Activated effector memory CD4-positive, alpha-beta T cell treated with anti-CD3 and anti-CD28 coated beads, Interleukin-2, amount 50 U/mL, for 16 hours (primary cell): Measurements from ENCODE around the gene WDR1.

Source experiments
- DNase-seq: peaks from one replicate; pipeline ENCODE4 v3.0.0-alpha.2; 2020

WDR1 gene

DNA sequence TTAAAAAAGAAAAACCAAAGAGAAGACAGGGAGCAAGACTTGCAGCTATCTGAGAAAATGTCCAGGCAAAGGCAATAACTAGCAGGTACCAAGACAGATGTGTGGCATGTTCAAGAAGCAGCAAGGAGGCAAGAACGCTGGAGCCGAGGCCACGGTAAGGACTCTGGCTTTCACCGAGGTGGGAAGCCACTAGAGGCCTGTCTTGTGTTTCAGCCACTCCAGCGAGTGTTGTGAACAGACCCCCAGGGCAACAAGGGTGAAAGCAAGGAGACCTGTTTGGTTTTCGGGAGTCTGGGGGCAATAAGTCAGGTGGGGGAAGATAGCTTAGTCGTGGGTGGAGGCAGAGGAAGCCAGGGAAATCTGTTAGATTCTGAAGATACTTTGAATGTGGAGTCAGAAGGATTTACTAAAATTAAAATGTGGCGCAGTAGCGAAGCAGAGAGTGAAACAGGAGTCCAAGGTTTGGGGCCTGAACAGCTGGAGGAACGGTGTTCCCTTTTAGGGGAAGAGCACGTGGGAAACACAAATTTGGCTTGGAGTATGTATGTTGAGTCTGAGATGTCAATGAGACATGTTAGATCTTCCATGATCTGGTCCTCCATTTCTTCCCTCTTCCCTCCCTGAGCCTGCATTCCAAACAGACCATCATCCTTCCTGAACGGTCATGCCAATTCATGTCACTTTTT lies 3.1 kb downstream of the WDR1 start:
- no peak for DNase-seq

GRCh38 chr4:10112658-10113284 lies 3.8 kb downstream of the WDR1 start:
- no peak for DNase-seq

- no peak for DNase-seq
Measured at GRCh38 chr4:10111067-10111801, 5.4 kb downstream of the WDR1 start.

GRCh38 chr4:10109995-10110670 lies 6.5 kb downstream of the WDR1 start:
- no peak for DNase-seq

DNA sequence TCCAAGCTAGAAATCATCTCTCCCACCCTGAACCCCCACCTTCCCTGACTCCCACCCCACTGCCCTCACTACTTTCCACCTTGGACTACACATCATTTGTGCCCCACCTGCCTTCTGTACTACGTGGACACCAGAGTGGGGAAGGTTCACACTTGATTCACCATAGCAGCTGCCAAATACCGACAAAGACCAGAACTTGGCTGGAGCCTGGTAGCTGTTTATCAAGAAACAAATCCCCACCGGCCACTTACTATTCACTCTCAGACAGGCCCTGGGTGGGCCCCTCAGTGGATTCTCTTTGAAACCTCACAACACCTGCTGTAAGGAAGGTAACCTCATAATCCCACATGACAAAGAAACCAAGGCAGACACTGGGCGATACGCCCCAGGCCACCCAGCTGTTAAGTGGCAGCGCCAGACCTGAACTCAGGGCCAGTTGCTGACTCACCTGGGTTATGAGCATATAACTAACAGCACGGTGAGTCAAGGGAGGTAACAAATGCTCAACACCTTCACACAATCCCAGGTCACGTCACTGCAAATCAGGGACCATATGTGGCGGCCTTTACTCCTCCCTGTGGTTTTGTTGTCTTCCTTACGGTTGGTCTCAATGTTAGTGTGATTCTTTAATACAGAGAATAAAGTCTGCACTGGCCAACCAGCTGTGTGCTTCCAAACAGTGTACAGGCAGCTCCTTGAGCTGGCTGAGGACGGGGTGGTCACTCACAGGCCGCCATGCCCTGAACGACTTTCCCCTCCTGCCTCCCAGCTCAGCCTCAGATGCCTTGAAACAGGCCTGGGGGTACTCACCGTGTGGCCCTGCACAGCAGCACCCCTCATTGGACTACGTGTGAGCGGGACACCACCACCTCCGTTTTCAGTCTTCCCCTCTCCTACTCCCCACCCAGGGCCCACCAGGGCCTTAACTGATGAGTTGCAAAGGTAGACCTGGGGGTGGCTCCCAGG lies 7.5 kb downstream of the WDR1 start:
- DNase-seq, result peak; percentile 80

DNA sequence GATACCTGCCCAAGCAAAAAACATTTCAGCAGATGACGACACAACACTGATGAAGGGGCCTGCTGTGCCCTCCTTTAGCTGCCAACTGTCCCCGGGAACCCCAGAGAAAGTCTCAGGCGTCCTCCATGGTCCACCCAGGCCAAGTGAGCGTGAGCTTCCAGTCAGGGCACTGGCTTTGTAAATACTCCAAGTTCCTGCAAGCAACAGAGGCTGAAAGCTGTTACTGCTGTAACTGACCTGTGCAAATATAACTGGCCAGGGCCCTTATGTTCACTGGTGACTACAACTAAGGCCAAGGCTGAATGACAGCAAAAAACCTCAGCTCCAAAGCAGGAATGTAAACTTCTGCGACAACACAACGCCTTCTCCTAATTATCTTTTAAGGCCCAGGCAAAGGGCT lies 8.2 kb downstream of the WDR1 start:
- no peak for DNase-seq

DNA sequence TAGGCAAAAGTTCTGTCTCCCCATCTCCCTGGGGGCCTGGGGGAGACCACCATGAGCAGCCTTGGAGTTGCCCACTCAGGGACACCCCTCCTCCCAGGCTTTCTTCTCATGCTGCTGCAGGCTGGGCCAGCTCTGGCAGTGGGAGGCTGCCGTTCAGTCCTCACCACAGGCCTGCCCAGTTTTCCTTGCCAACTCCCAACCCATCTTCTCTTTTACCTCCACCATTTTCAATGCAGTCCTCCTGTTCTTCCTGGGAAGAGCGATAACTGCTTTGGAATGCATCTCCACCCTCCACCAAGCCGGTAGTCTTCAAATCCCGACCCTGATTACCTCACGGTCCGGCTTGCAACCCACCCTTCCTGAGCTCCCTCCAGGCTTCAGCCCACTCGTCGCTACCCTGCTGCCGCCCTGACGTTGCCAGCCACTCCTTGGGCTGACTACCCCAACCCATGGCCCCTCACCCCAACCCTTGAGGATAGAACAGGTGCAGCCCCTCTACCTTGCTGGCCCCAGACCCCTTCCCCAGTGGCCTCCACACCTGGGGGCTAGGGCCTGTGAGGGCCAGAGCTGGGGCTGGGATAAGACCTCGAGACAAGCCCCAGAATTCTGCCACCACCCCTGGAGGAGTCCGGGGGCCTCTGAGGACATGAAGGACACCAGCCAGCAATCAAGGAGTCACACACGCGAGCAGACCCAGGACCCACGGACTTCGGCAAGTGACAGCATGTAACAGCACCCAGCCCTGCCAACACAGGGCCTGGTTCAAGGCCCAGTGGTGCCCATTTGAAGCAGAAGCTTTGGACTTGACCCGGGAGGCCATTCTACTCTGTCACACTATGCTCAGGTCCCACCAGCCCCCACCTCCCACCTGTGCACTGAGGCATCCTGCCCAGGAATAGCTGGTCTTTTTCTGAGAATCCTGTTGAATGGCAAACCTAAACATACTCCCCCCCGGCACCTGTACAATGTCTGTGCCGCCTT lies 9.2 kb downstream of the WDR1 start:
- DNase-seq, result no peak

DNA sequence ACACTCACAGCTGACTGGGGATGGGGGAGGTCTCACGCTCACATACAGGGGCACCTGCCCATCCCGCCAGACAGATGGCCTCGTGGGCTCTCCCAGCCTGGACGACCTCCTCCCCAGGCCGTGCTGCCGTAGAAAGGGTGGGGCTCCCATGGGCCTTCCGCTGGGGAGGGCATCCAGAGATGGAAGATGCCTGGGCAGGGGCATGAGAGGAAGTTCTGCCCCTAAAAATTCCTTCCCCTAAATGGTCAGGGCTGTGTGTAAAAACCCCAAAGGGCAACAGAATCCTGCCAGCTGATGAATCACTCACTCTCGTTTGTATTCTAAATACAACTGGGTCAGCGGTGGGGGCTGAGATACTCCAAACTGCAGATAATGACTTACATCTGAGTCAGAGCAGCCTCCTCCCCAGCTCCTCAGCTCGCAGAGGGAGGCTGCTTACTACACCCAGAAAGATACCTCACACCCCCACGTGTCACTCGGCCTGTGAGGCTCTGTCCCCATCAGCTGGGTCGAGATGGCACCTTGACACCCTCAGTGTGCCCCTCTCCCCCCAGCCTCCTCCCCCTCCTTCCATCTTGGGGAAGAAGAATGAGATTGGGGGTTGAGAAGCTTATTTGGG lies 10.1 kb downstream of the WDR1 start:
- DNase-seq, result peak; percentile 90

- no peak for DNase-seq
Measured at GRCh38 chr4:10105920-10106319, 10.7 kb downstream of the WDR1 start.

GRCh38 chr4:10105421-10105820 lies 11.2 kb downstream of the WDR1 start:
- no peak for DNase-seq

GRCh38 chr4:10104991-10105276 lies 11.7 kb downstream of the WDR1 start:
- DNase-seq, result no peak

GRCh38 chr4:10104211-10104990 lies 12.2 kb downstream of the WDR1 start:
- DNase-seq, result no peak

GRCh38 chr4:10102474-10103332 lies 13.9 kb downstream of the WDR1 start:
- no peak for DNase-seq

DNA sequence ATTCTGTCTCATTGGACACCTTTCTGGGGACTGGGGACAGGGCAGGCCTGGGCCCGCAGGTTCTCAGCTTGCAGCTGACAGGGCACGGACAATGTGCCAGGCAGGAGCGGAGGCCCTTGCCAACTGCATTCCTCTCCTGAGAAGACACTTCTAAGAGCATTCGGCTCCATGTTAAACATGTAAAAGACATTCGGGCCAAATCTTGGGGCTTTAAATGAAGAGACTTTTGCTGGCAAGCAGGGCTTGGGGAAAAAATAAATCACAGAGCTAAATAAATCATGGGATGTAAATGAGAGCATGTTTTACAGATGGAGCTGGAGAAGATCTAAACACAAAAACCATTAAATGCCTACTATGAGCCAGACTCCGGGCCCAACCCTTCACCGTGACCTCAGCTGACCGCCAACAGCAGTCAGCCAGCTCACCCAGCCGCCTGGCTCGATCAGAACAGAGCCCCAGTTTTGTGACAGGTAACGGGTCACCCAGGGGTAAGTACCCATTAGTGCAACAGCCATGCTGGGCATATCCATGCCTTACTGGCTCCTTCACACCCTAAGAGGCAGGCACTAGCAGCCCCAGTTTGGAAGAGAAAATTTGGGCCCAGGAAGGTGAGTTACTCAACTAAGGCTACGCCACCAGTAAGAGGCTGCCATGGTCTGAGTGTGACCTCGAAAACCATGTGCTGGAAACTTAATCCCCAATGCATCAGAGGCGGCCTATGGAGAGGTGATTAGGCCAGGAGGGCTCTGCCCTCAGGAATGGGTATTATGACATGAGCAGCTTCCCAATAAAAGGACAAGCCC lies 14.7 kb downstream of the WDR1 start:
- DNase-seq, result no peak

DNA sequence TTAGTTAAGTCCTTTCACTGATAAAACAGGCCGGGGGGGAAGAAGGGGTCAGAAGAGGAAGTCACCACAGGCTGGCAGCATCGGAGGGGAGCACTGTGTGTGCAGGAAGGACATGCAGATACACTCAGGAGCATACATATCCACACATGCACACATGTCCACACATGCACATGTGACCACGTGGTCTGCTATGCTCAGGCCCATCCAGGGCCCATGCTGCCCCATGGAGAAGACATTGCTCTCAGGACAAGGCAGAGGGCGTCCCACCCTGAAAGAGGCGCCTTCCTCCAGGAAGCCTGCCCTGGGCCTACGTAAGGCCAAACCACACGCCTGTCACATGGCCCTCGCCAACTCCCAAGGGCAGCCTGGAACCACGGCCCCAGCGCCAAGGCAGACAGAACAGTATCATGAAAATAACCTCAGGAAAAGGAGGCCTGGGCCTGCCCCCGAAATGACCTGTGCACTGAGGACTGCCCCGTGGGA lies 15.8 kb downstream of the WDR1 start:
- peak; percentile 73 for DNase-seq

DNA sequence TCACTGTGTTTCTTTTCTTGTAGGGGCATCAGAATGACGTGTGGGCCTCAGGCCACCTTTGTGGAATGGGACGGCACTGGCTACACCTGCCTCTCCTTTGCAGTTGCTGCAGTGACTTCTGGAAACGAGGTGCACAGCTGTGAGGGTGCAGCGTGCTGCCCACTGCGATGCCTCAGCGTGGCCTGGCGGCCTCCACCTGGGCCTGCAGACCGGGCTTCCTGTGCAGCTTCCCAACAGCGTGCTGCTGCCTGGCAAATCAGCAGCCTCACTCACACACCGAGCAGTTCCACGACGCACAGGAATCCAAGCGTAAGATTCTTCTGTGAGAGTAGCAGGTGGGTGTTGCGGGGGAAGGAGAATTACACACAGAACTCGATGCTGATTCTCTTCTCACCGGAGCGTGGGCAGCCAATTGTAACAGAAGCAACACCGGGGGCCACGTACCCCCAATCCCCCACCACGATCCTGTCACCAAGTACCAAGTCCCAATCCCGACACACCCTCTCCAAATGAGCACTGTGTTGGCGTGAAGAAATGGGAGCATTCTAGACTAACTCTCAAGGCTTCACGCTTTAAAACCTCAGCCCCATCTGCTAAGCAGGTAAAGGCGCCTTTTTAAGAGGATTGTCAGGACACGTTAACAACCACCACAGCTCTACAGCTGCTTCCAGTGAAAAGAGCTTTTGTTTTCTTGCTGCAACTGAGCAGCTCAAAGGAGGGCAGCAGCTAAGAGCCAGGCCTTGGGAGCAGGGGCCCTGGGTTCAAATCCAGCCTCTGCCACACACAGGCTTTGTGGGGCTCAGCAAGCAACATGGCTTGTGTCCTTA lies 16.9 kb downstream of the WDR1 start:
- peak; percentile 77 for DNase-seq

DNA sequence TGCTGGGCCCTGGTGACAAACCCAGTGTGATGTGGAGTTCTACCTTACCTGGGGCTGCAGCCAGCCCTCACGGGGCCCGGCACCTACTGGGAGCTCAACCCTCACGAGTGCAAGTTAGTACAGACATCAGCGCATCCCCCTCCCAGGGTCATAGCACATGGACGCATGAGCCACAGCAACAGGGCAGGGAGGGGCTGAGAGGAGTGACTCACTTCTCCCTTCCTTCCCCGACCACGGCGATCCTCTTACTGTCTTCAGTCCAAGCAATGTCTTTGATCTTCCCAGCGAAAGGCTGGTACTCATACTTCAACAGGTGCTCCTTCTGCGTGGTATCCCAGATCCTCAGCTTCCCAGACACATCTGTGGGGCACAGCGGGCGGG lies 17.8 kb downstream of the WDR1 start:
- DNase-seq, result peak; percentile 78
